Breast epithelium (tissue), 4 donors: ENCODE data around the gene LTF. TPM values are rescaled to one million over a fixed set of nuclear protein-coding genes. Genes with fewer than 3 reads are reported as not detected.

ENCODE experiments used
- DNase-seq, 2 donors: peaks; one replicate each; pipeline ENCODE4 v3.0.0-alpha.2; 2019; ENCODE audit warnings: low spot score in 2 of 2
- H3K27ac ChIP-seq, 2 donors: fragments of 200-600 bp; sonication (generic) in 1 of 2; one replicate each; pipeline ENCODE4 v1.5.1; 2016 to 2019; ENCODE audit warnings: mild to moderate bottlenecking in 1 of 2
- H3K27me3 ChIP-seq, 2 donors: fragments of 200-600 bp; sonication (generic) in 1 of 2; one replicate each; pipeline versions ENCODE4 v1.5.1 to v1.6.0; 2017 to 2019; ENCODE audit warnings: control low read depth in 1 of 2, mild to moderate bottlenecking in 1 of 2
- H3K36me3 ChIP-seq: fragments of 200-600 bp; one replicate; pipeline ENCODE4 v1.5.1; 2019
- H3K4me1 ChIP-seq, 2 donors: fragments of 200-600 bp; sonication (generic); one replicate each; pipeline ENCODE4 v1.5.1; 2016 to 2019; ENCODE audit warnings: control low read depth in 1 of 2
- H3K4me3 ChIP-seq, 3 donors: fragments of 200-600 bp; sonication (generic); 1 replicate in 2 of 3; 2 replicates in 1 of 3; pipeline ENCODE4 v1.5.1; 2016 to 2019; ENCODE audit warnings: mild to moderate bottlenecking in 3 of 3, moderate library complexity in 2 of 3
- H3K9me3 ChIP-seq, 2 donors: fragments of 200-600 bp; sonication (generic) in 1 of 2; one replicate each; pipeline ENCODE4 v1.5.1; 2016 to 2019; ENCODE audit warnings: control low read depth in 1 of 2
- CTCF ChIP-seq, 3 donors: fragments of 450-650 bp; IDR thresholded peaks; one replicate each; pipeline ENCODE4 v1.5.1; 2016 to 2017; ENCODE audit warnings: antibody characterized with exemption in 3 of 3, mild to moderate bottlenecking in 3 of 3, moderate library complexity in 3 of 3
- POLR2A ChIP-seq: fragments of 450-650 bp; IDR thresholded peaks from one replicate; pipeline ENCODE4 v1.6.1; 2016; ENCODE audit warnings: antibody characterized with exemption, mild to moderate bottlenecking, moderate library complexity
- POLR2AphosphoS5 ChIP-seq, 3 donors: sonication (generic); formaldehyde crosslinking; IDR thresholded peaks; one replicate each; pipeline ENCODE4 v1.6.1; 2017; ENCODE audit warnings: antibody characterized with exemption in 3 of 3
- intact Hi-C: fragments of 100-400 bp; cut with DNase I; formaldehyde crosslinking; loops from one replicate; pipeline ENCODE4 v1.15.1; 2023; ENCODE audit warnings: low total_unique reads
- total RNA-seq, 3 donors: library from RNA; depleted of rRNA; stranded (reverse); fragments of >200 nt; gene quantifications; one replicate each; pipeline ENCODE4 v1.1.0, GENCODE V29; 2016

LTF gene
- total RNA-seq, 3 donors from 2014 or later = 78.7 to 282 (median 190) TPM

- intact Hi-C loops = loop anchor here (5.0 kb wide), 1 partner anchor 1047 kb away; no protein-coding TSS in a partner anchor
- no peak for TF ChIP-seq CTCF (IDR thresholded peaks at IDR 0.05)
- no peak for TF ChIP-seq POLR2A
- no peak for TF ChIP-seq POLR2AphosphoS5 (IDR thresholded peaks at IDR 0.05)
- Histone ChIP-seq H3K27me3 (peaks cover 0 to 6% of the 10 kb centered on the region in 2 donors), H3K9me3 (no peaks in the 10 kb centered on the region), H3K4me3 (no peak overlapping the region), H3K4me1 (no peaks in the 10 kb centered on the region), H3K27ac (no peak overlapping the region), H3K36me3 (no peaks in the 10 kb centered on the region)
- no peak for DNase-seq
Measured at GRCh38 chr3:46414739-46415138, 50.0 kb downstream of the LTF start.

GRCh38 chr3:46413951-46414350 is 50.8 kb downstream of the LTF start:
- no peaks in the 10 kb centered on the region for H3K36me3 ChIP-seq
- intact Hi-C loops = no loop called here
- TF ChIP-seq POLR2AphosphoS5 (IDR thresholded peaks at IDR 0.05) (no peak), CTCF (IDR thresholded peaks at IDR 0.05) (no peak), POLR2A (no peak)
- no peak overlapping the region for H3K4me3 ChIP-seq
- H3K27ac ChIP-seq = no peak overlapping the region
- peaks cover 0 to 7% of the 10 kb centered on the region in 2 donors for H3K27me3 ChIP-seq
- no peaks in the 10 kb centered on the region for H3K9me3 ChIP-seq
- DNase-seq = no peak
- no peaks in the 10 kb centered on the region for H3K4me1 ChIP-seq

- peaks cover 0 to 7% of the 10 kb centered on the region in 2 donors for H3K27me3 ChIP-seq
- no peaks in the 10 kb centered on the region for H3K4me1 ChIP-seq
- H3K36me3 ChIP-seq = no peaks in the 10 kb centered on the region
- no peaks in the 10 kb centered on the region for H3K9me3 ChIP-seq
- H3K4me3 ChIP-seq = no peak overlapping the region
- intact Hi-C loops = no loop called here
- no peak for TF ChIP-seq POLR2AphosphoS5 (IDR thresholded peaks at IDR 0.05)
- no peak for TF ChIP-seq POLR2A
- TF ChIP-seq CTCF (IDR thresholded peaks at IDR 0.05) = no peak
- no peak for DNase-seq
- no peak overlapping the region for H3K27ac ChIP-seq
Measured at GRCh38 chr3:46412786-46413298, 51.9 kb downstream of the LTF start.

GRCh38 chr3:46411271-46411670 is 53.4 kb downstream of the LTF start:
- Histone ChIP-seq H3K27me3 (peaks cover 0 to 7% of the 10 kb centered on the region in 2 donors), H3K36me3 (no peaks in the 10 kb centered on the region), H3K27ac (no peak overlapping the region), H3K4me1 (no peaks in the 10 kb centered on the region), H3K9me3 (no peaks in the 10 kb centered on the region), H3K4me3 (no peak overlapping the region)
- DNase-seq = no peak
- intact Hi-C loops = no loop called here
- TF ChIP-seq POLR2AphosphoS5 (IDR thresholded peaks at IDR 0.05) = no peak
- TF ChIP-seq CTCF (IDR thresholded peaks at IDR 0.05) = no peak
- no peak for TF ChIP-seq POLR2A

- intact Hi-C loops = no loop called here
- no peaks in the 10 kb centered on the region for H3K9me3 ChIP-seq
- H3K4me1 ChIP-seq = no peaks in the 10 kb centered on the region
- peaks cover 0 to 7% of the 10 kb centered on the region in 2 donors for H3K27me3 ChIP-seq
- no peak for DNase-seq
- H3K4me3 ChIP-seq = no peak overlapping the region
- no peak overlapping the region for H3K27ac ChIP-seq
- TF ChIP-seq CTCF (IDR thresholded peaks at IDR 0.05) (no peak), POLR2A (no peak), POLR2AphosphoS5 (IDR thresholded peaks at IDR 0.05) (no peak)
- H3K36me3 ChIP-seq = no peaks in the 10 kb centered on the region
Measured at GRCh38 chr3:46410669-46411068, 54.0 kb downstream of the LTF start.
